GM18505 (cell line): ENCODE results near the gene NUP42.
"Not testable (repeated sequence)": the region's sequence is repeated elsewhere in the genome, so short reads cannot be mapped to it uniquely, and the experiment has no call there.

ENCODE experiments used
- ATAC-seq: cut with Tn5 transposase; IDR thresholded peaks from one replicate; pipeline ENCODE4 v1.9.1; 2021; ENCODE audit not compliant: unreplicated experiment
- POLR2A ChIP-seq: IDR thresholded peaks from 4 replicates; pipeline ENCODE4 v1.6.1; 2011; ENCODE audit warnings: borderline replicate concordance; ENCODE audit not compliant: insufficient read depth, insufficient read length; ENCODE audit errors: extremely low read depth

The NUP42 gene

DNA sequence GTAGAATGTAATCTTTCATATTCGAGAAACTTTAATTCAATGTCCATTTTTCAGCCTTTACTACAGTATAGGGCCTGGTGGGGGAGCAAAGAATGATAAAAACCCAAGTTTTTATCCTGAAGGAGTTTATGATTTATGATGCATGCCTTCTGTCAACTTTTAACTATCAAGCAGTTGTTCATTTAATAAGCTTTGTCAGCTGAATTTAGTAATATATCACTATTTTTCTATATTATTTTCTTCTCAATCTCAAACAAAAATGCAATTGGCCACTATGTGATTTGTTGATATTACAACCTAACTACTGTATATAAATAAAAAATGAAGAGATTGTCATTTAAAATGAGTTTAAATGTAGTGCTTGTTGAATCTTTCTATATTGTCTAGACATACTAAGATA lies 2.4 kb downstream of the NUP42 start:
- no peak for TF ChIP-seq POLR2A
- no peak for ATAC-seq

DNA sequence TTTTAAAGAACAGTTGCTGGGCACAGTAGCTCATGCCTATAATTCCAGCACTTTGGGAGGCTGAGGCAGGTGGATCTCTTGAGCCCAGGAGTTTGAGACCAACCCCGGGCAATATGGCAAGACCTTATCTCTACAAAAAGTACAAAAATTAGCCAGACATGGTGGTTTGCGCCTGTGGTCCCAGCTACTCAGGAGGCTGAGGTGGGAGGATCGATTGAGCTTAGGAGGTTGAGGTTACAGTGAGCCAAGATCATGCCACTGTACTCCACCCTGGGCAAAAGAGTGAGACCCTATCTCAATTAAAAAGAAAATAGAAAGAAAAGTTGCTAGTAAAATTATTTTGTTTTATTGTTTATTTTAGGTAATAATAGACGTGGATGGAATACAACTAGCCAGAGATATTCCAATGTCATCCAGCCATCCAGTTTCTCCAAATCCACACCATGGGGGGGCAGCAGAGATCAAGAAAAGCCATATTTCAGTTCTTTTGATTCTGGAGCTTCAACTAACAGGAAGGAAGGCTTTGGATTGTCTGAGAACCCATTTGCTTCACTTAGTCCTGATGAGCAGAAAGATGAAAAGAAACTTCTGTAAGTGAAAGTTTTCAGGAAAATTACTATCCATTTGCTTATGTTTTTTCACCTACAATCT lies 3.0 kb downstream of the NUP42 start:
- no peak for ATAC-seq
- TF ChIP-seq POLR2A = no peak

DNA sequence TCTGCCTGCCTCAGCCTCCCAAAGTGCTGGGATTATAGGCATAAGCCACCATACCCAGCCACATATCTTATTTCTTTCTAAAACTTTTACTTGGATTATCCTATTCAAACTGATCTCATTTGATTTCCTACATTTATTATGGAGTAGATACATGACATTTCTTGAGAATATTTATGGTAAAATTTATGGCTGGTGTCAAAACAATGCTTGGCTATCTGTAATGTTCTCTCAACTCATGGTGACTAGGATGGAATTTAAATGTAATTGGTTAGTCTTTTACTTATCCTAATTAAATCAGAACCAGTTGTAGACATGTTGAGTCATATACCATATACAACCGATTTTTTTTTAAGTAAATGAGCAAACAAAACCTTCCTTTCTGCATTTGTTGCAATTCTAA lies 4.1 kb downstream of the NUP42 start:
- TF ChIP-seq POLR2A = no peak
- no peak for ATAC-seq

DNA sequence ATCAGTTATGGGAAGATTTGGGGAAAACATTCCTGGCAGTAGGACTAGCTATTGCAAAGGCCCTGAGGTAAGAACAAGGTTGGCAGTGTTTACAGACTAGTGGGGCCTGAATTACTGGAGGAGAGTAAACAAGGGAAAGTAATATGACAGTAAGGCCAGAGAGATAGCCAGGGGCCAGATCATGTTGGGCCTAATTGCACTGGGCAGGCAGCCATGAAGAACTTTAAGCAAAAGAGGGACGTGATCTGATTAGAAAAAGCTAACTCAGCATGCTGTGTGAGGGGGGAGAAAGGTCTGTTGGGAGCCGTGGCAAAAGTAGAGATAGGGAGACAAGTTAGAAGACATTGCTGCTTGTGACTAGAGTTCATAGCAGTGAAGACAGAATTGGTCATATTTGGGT lies 9.2 kb downstream of the NUP42 start:
- ATAC-seq = no peak
- no peak for TF ChIP-seq POLR2A

DNA sequence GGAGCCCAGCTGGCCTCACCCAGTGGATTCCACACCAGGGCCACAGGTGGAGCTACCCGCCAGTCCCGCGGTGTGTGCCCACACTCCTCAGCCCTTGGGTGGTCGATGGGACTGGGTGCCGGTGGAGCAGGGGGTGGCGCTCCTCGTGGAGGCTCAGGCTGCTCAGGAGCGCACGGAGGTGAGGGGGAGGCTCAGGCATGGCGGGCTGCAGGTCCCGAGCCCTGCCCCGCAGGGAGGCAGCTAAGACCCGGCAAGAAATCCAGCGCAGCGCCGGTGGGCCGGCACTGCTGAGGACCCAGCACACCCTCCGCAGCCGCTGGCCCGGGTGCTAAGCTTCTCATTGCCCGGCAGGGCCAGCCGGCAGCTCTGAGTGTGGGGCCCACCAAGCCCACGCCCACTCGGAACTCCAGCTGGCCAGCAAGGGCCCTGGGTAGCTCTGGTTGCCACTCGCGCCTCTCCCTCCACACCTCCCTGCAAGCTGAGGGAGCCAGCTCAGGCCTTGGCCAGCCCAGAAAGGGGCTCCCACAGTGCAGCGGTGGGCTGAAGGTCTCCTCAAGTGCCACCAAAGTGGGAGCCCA lies 11.9 kb downstream of the NUP42 start:
- not testable (repeated sequence) for ATAC-seq

DNA sequence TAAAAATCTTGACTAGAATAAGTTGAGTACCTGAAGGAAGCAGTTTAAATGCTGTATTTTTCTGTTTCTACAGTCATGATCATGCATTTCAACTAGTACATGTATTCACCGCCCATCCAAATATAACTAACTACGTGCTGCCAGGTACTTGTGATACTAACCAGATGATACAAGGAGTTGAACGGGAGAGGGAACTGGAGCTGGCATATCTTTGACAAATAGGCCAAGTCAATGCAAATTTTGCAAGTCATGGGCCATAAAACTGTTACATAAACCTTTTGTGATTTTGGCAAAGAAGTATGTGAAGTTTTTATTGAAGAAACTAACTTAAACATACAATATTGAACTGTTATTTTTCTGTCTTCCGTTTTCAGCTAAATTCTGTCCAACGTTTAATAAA lies 14.5 kb downstream of the NUP42 start:
- ATAC-seq = no peak
- TF ChIP-seq POLR2A = no peak

GRCh38 chr7:23197745-23198144 lies 15.9 kb downstream of the NUP42 start:
- ATAC-seq = not testable (repeated sequence)

DNA sequence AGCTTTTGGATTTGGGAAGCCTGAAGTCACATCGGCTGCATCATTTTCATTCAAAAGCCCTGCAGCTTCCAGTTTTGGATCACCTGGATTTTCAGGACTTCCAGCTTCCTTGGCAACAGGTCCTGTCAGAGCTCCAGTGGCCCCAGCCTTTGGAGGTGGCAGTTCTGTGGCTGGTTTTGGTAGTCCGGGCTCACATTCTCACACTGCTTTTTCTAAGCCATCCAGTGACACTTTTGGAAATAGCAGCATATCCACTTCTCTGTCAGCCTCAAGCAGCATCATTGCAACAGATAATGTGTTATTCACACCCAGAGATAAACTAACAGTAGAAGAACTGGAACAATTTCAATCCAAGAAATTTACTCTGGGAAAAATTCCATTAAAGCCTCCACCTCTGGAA lies 18.5 kb downstream of the NUP42 start:
- TF ChIP-seq POLR2A = no peak

DNA sequence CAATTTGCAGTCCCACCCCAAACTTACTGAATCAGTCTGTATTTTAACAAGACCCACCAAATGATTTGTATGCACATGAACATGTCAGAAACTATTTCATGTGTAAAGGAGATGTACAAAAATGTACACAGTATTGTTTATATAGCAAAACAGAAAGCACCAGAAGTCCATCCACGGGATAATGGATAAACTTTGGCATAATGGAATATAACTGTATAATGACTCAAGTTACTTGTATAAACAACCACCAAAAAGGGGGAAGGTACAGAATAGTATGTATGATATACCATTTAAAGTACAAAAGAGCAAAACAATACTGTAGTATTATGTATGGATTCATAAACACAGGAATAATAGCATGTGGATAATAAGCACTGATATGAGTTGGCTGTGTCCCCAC lies 22.4 kb downstream of the NUP42 start:
- ATAC-seq = no peak
- TF ChIP-seq POLR2A = no peak

More for the DNA sequence above, 18.5 kb downstream of the NUP42 start:
- no peak for ATAC-seq

GRCh38 chr7:23205577-23205908 lies 23.7 kb downstream of the NUP42 start:
- no peak for ATAC-seq
- no peak for TF ChIP-seq POLR2A

DNA sequence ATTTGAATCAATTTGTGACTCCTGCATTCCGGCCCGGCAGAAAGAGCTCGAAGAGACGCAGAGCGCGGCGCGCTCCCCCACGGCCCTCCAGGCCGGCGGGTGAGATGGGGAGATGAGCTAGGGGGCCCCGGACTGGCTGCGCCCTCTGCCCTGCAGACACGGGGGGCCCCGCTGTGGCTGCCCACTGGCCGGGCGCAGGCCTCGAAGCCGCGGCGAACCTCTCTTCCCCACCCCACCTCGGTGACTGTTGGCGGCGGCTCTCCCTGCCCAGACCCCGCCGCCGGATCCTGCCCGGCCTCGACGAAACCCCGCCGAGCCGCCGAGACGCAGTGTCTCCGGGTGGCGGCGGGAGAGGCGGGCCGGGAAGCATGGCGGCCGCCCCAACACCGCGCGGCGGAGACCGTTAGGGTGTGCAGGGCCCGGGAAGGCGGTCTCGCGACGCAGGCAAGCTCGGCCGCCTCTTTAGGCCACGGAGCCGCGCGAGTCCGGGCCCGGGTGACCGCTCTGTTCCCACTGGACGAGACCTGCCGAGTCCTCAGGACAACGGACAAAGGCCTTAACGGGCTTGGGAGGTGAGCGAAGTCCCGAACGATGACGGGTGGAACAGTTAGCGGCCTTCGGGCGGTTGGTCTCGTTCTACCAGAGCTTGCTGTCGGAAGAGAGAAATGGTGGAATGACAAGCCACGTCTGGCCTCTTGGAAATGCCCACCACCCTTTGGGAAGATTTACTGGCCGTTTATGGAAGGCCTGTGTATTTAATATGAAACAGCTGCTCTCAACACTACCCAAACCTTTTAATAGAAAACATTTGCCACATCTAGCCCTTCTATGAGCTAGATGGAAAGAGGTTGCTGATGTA lies 24.3 kb downstream of the NUP42 start:
- no peak for ATAC-seq
- no peak for TF ChIP-seq POLR2A

- no peak for ATAC-seq
- no peak for TF ChIP-seq POLR2A
These were observed 25.2 kb downstream of the NUP42 start for GRCh38 chr7:23207021-23207420.

GRCh38 chr7:23207884-23208283 lies 26.0 kb downstream of the NUP42 start:
- TF ChIP-seq POLR2A = no peak
- ATAC-seq = no peak

DNA sequence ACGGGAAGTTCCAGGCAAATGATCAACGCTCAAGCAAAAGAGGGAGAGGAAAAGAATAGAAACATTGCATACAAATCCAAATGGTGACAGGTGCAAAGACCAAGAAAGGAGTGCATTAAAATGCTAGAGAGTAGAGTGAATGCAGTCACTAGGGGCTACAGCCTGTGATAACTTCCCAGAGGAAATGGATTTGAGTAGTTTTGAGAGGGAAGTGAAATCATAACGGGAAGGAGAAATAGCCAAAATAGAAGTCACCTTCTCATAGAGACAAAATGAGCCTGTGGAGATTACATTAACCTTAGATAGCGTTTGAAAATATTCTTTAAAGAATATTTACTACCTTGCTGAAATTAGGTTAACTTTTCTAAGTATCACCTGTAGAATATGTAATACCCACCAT lies 26.5 kb downstream of the NUP42 start:
- no peak for ATAC-seq
- TF ChIP-seq POLR2A = no peak
